ENCODE results near the gene NODAL. TPM values are rescaled to one million over a fixed set of nuclear protein-coding genes. Genes with fewer than 3 reads are reported as not detected.
A peak's percentile ranks its signal among the peaks of the same experiment; 100 is the strongest.

NODAL gene
- total and polyA plus RNA-seq, 2 of the 4 experiments (the other 2 are of a cell fraction): not detected

GRCh38 chr10:70435241-70436085 is 6.0 kb downstream of the NODAL start:
- no peak overlapping the region for H3K23ac ChIP-seq (ENCODE audit: low read depth, low read length)
- H3K79me1 ChIP-seq (ENCODE audit: low read depth in 1 of 2, low read length in 2 of 2): 0 out of 4 replicates have a peak, but pooled peaks cover 0 to 6% of the 10 kb centered on the region in 2 experiments
- H3K9me1 ChIP-seq (ENCODE audit: insufficient read depth, low read length): peaks cover 6% of the 10 kb centered on the region
- ChIA-PET POLR2A (ENCODE audit: unreplicated experiment) (no interaction called here), CTCF (interaction anchor here (0.6 kb wide), 1 partner anchor 402 kb away, joined by 3 read pairs; no protein-coding TSS in a partner anchor)
- no peak overlapping the region for H3K27ac ChIP-seq (ENCODE audit: insufficient read depth, low read length)
- no peak overlapping the region for H2AFZ ChIP-seq (replicated peaks; ENCODE audit: low read length, poor library complexity)
- H3K4ac ChIP-seq (ENCODE audit: low read depth, low read length): no peak overlapping the region
- no peak overlapping the region for H3K9ac ChIP-seq (ENCODE audit: low read depth, low read length)
- no peak overlapping the region for H2AK9ac ChIP-seq (replicated peaks; ENCODE audit: low read depth, low read length, poor library complexity)
- no peaks in the 10 kb centered on the region; the same call in 1 of the 2 replicates for H3K9me3 ChIP-seq (ENCODE audit: control insufficient read depth, insufficient read depth, low read length)
- in situ Hi-C loops (cut with MboI; ENCODE audit: low sequenced_read_pairs): no loop called here
- DNase-seq: no peak
- no peak overlapping the region for H4K8ac ChIP-seq (ENCODE audit: low read depth in 2 of 2, low read length in 2 of 2)
- no peak overlapping the region for H2BK20ac ChIP-seq (ENCODE audit: low read depth, low read length)
- no peak overlapping the region for H3K14ac ChIP-seq (replicated peaks; ENCODE audit: low read depth, low read length)
- no peak overlapping the region for H3K4me3 ChIP-seq (ENCODE audit: insufficient read depth, low read depth, low read length)
- 84% methylated on average over 4 of the region's 19 CpGs; no CpG with 5 or more reads in 1 of the 2 experiments for WGBS, 2 experiments (ENCODE audit: extremely low coverage in 2 of 2, insufficient read length in 1 of 2)
- no peak overlapping the region for H2BK5ac ChIP-seq (ENCODE audit: low read depth, low read length, poor library complexity, severe bottlenecking)
- H3K56ac ChIP-seq (ENCODE audit: extremely low read depth, insufficient read depth, low read length): no peak overlapping the region
- H2BK15ac ChIP-seq (ENCODE audit: low read depth, low read length): no peak overlapping the region
- no peak overlapping the region for H4K91ac ChIP-seq (ENCODE audit: insufficient read depth, low read depth, low read length)
- H3K27me3 ChIP-seq (ENCODE audit: control insufficient read depth, insufficient read depth, low read length): peaks cover 22% of the 10 kb centered on the region
- H2BK120ac ChIP-seq (ENCODE audit: low read depth, low read length): no peak overlapping the region
- peaks cover 9% of the 10 kb centered on the region for H4K20me1 ChIP-seq (ENCODE audit: insufficient read depth, low read length)
- no peak for ATAC-seq (ENCODE audit: low read depth)
- no TSS peak for BruUV-seq (replicated peaks)
- peaks cover 8% of the 10 kb centered on the region for H3K4me1 ChIP-seq (ENCODE audit: control insufficient read depth, insufficient read depth, low read length)
- H2AK5ac ChIP-seq (ENCODE audit: low read depth, low read length): 0 out of 2 replicates have a peak overlapping the region, but pooled peaks have one; percentile 45
- H3K18ac ChIP-seq (ENCODE audit: low read depth, low read length): no peak overlapping the region
- no peak overlapping the region for H4K5ac ChIP-seq (ENCODE audit: low read depth, low read length)
- dilution Hi-C loops (cut with HindIII; ENCODE audit: low sequenced_read_pairs, unreplicated experiment): no loop called here
- H3K4me2 ChIP-seq (ENCODE audit: low read depth, low read length): no peak overlapping the region
- TF ChIP-seq RAD21 (IDR thresholded peaks at IDR 0.05; ENCODE audit: low read length) (no peak), RFX5 (IDR thresholded peaks at IDR 0.05; ENCODE audit: low read depth, low read length) (no peak), RCOR1 (IDR thresholded peaks at IDR 0.05; ENCODE audit: insufficient replicate concordance, low read length) (no peak), FOS (IDR thresholded peaks at IDR 0.05; ENCODE audit: low read depth, low read length) (no peak), MAFK (IDR thresholded peaks at IDR 0.05; ENCODE audit: low read depth, low read length) (no peak), USF2 (IDR thresholded peaks at IDR 0.05; ENCODE audit: low read depth, low read length) (no peak), ELK1 (IDR thresholded peaks at IDR 0.05; ENCODE audit: borderline replicate concordance, low read depth, low read length) (no peak), BHLHE40 (IDR thresholded peaks at IDR 0.05; ENCODE audit: low read depth, low read length) (no peak)
- peaks cover 2% of the 10 kb centered on the region; the same call in 1 of the 2 replicates for H3K36me3 ChIP-seq (ENCODE audit: control insufficient read depth, insufficient read depth, low read length)
- intact Hi-C loops (cut with micrococcal nuclease): no loop called here

Data from IMR-90 (cell line).